HepG2 (cell line): ENCODE results near the gene OAT. TPM values are rescaled to one million over a fixed set of nuclear protein-coding genes. Genes with fewer than 3 reads are reported as not detected.

Experiments
- BRD4 ChIP-seq: sonication (generic); formaldehyde crosslinking; IDR thresholded peaks from 2 replicates; pipeline ENCODE4 v1.4.0; 2020; ENCODE audit warnings: missing genetic modification reagents
- CENPX ChIP-seq: sonication (generic); formaldehyde crosslinking; IDR thresholded peaks from 2 replicates; pipeline ENCODE4 v1.9.0; 2021; ENCODE audit warnings: mild to moderate bottlenecking, missing genetic modification reagents, moderate library complexity
- MEIS1 ChIP-seq: sonication (generic); formaldehyde crosslinking; IDR thresholded peaks from 2 replicates; pipeline ENCODE4 v1.9.0; 2021; ENCODE audit warnings: mild to moderate bottlenecking, missing genetic modification reagents, moderate library complexity, borderline replicate concordance
- NFE2L2 ChIP-seq: fragments of 150-350 bp; IDR thresholded peaks from 2 replicates; pipeline ENCODE4 v1.6.1; 2014; ENCODE audit warnings: low read length
- RNF2 ChIP-seq: fragments of 450-650 bp; conservative IDR thresholded peaks from 2 replicates; pipeline ENCODE4 v1.6.1; 2016; ENCODE audit warnings: low read depth
- SMARCE1 ChIP-seq: fragments of 450-650 bp; IDR thresholded peaks from 2 replicates; pipeline ENCODE4 v1.6.1; 2017; ENCODE audit warnings: borderline replicate concordance
- ZNF232 ChIP-seq: sonication (generic); formaldehyde crosslinking; IDR thresholded peaks from 2 replicates; pipeline ENCODE4 v1.4.0; 2020; ENCODE audit warnings: missing genetic modification reagents, borderline replicate concordance
- ZNF546 ChIP-seq: sonication (generic); formaldehyde crosslinking; conservative IDR thresholded peaks from 2 replicates; pipeline ENCODE4 v1.8.1; 2023; ENCODE audit warnings: mild to moderate bottlenecking, missing genetic modification reagents
- ZNF883 ChIP-seq: sonication (generic); formaldehyde crosslinking; IDR thresholded peaks from 2 replicates; pipeline ENCODE4 v1.5.1; 2020; ENCODE audit warnings: mild to moderate bottlenecking, missing genetic modification reagents; ENCODE audit errors: not compliant biosample characterization
- polyA plus RNA-seq, 8 experiments: library from polyadenylated mRNA; depleted of rRNA in 3 of 8; stranded (reverse) in 7 of 8; unstranded in 1 of 8; fragments of >200 nt; fragmentation: Illumina TruSeq in 4 of 8; extraction: Trizol in 4 of 8; gene quantifications; 2 replicates each; pipeline versions ENCODE4 v1.2.1 to v1.2.3, GENCODE V29; 2011 to 2016; ENCODE audit warnings: low read depth in 4 of 8, missing spikeins in 1 of 8, mixed read lengths in 1 of 8; ENCODE audit not compliant: insufficient read depth in 1 of 8
- total RNA-seq, 5 experiments: library from RNA; depleted of rRNA; stranded (reverse); fragments of >200 nt; fragmentation: Illumina TruSeq; extraction: Trizol; gene quantifications; 2 replicates each; pipeline ENCODE4 v1.2.3, GENCODE V29; 2016; ENCODE audit warnings: low read depth in 1 of 5
- TF ChIP-seq, protein P1 (sequence below): sonication (generic); formaldehyde crosslinking; IDR thresholded peaks from 2 replicates; pipeline ENCODE4 v1.4.0; 2020; ENCODE audit warnings: mild to moderate bottlenecking, missing genetic modification reagents, borderline replicate concordance
- TF ChIP-seq, protein P2 (sequence below): sonication (generic); formaldehyde crosslinking; IDR thresholded peaks from 2 replicates; pipeline ENCODE4 v1.8.0; 2022; ENCODE audit warnings: missing genetic modification reagents, mild to moderate bottlenecking, inconsistent platforms, borderline replicate concordance
- TF ChIP-seq, protein P3 (sequence below): sonication (generic); formaldehyde crosslinking; IDR thresholded peaks from 2 replicates; pipeline ENCODE4 v1.4.0; 2020; ENCODE audit warnings: mild to moderate bottlenecking, missing genetic modification reagents, borderline replicate concordance
- TF ChIP-seq, protein P4 (sequence below): sonication (generic); formaldehyde crosslinking; IDR thresholded peaks from 2 replicates; pipeline ENCODE4 v1.4.0; 2020; ENCODE audit warnings: mild to moderate bottlenecking, missing genetic modification reagents
- TF ChIP-seq, protein P5 (sequence below): sonication (generic); formaldehyde crosslinking; IDR thresholded peaks from 2 replicates; pipeline ENCODE4 v1.5.1; 2020; ENCODE audit warnings: mild to moderate bottlenecking, missing genetic modification reagents
- TF ChIP-seq, protein P6 (sequence below): sonication (generic); formaldehyde crosslinking; IDR thresholded peaks from 2 replicates; pipeline ENCODE4 v1.8.1; 2023; ENCODE audit warnings: mild to moderate bottlenecking, missing genetic modification reagents

Gene OAT
- total and polyA plus RNA-seq, 2 of the 13 experiments (the other 11 are each of a cell fraction or from before 2014, with no cell fraction given): 87.8 to 96.7 TPM

DNA sequence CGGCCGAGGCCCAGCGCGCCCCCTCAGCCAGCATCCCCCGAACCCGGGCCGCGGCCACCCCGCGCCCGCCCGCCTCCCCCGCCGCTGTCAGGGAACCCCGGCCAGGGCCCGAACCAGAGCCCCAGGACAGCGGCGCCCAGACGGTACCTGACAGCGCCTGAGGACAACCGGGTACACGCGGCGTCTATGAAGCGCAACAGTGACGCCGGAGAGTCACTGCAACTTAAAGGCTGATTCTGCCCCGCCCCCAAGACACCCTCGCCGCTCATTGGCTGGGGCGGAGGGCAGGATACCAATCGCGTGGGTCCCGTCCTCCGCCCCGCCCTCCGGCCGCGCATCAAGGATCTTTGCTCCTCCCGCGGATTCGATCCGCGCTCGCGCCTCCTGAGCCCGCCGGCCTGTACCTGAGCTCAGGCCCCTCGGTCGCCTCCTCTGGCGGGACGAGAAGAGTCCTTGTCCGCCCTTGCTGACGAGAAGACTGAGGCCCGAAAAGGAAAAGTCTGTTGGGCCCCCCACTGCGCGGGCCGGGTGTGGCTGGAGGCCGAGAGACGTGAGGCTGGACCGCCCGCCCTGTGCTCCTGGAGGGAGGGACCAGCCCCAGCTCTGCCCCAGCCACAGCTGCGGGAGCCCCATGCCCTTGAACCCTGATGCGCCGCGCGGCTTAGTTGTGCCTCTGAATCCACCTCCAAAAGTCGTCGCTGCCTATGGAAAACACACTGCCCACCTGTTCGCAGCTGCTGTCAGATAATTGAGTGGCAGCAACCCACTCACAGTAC lies at the start of gene OAT (continued):
- TF ChIP-seq, protein P1, sequence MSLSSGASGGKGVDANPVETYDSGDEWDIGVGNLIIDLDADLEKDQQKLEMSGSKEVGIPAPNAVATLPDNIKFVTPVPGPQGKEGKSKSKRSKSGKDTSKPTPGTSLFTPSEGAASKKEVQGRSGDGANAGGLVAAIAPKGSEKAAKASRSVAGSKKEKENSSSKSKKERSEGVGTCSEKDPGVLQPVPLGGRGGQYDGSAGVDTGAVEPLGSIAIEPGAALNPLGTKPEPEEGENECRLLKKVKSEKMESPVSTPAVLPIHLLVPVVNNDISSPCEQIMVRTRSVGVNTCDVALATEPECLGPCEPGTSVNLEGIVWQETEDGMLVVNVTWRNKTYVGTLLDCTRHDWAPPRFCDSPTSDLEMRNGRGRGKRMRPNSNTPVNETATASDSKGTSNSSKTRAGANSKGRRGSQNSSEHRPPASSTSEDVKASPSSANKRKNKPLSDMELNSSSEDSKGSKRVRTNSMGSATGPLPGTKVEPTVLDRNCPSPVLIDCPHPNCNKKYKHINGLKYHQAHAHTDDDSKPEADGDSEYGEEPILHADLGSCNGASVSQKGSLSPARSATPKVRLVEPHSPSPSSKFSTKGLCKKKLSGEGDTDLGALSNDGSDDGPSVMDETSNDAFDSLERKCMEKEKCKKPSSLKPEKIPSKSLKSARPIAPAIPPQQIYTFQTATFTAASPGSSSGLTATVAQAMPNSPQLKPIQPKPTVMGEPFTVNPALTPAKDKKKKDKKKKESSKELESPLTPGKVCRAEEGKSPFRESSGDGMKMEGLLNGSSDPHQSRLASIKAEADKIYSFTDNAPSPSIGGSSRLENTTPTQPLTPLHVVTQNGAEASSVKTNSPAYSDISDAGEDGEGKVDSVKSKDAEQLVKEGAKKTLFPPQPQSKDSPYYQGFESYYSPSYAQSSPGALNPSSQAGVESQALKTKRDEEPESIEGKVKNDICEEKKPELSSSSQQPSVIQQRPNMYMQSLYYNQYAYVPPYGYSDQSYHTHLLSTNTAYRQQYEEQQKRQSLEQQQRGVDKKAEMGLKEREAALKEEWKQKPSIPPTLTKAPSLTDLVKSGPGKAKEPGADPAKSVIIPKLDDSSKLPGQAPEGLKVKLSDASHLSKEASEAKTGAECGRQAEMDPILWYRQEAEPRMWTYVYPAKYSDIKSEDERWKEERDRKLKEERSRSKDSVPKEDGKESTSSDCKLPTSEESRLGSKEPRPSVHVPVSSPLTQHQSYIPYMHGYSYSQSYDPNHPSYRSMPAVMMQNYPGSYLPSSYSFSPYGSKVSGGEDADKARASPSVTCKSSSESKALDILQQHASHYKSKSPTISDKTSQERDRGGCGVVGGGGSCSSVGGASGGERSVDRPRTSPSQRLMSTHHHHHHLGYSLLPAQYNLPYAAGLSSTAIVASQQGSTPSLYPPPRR: peak; percentile 79; the same call in 1 of the 2 replicates
- TF ChIP-seq, protein P2, sequence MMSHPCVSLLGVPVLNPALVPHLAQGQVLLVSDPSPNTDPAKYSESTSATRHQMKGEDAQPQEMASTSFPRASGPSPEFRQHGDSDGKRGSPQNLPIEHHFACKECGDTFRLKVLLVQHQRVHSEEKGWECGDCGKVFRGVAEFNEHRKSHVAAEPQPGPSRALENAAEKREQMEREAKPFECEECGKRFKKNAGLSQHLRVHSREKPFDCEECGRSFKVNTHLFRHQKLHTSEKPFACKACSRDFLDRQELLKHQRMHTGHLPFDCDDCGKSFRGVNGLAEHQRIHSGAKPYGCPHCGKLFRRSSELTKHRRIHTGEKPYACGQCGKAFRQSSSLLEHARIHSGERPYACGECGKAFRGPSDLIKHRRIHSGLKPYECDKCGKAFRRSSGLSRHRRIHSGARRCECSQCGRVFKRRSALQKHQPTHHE: peak; percentile 60; the same call in 1 of the 2 replicates
- TF ChIP-seq ZNF232 (no peak; the same call in 1 of the 2 replicates), NFE2L2 (no peak), SMARCE1 (no peak), ZNF883 (CRISPR knock-in tag) (peak; percentile 59), ZNF546 (CRISPR knock-in tag) (0 out of 2 replicates have a peak, but pooled peaks have one; percentile 34), MEIS1 (CRISPR knock-in tag) (peak; percentile 59; the same call in 1 of the 2 replicates), BRD4 (CRISPR knock-in tag) (peak; percentile 40; the same call in 1 of the 2 replicates), CENPX (CRISPR knock-in tag) (no peak), RNF2 (0 out of 2 replicates have a peak, but pooled peaks have one; percentile 55)
- TF ChIP-seq, protein P3, sequence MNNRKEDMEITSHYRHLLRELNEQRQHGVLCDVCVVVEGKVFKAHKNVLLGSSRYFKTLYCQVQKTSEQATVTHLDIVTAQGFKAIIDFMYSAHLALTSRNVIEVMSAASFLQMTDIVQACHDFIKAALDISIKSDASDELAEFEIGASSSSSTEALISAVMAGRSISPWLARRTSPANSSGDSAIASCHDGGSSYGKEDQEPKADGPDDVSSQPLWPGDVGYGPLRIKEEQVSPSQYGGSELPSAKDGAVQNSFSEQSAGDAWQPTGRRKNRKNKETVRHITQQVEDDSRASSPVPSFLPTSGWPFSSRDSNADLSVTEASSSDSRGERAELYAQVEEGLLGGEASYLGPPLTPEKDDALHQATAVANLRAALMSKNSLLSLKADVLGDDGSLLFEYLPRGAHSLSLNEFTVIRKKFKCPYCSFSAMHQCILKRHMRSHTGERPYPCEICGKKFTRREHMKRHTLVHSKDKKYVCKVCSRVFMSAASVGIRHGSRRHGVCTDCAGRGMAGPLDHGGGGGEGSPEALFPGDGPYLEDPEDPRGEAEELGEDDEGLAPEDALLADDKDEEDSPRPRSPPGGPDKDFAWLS (CRISPR knock-in tag): 0 out of 2 replicates have a peak, but pooled peaks have one; percentile 43
- TF ChIP-seq, protein P4, sequence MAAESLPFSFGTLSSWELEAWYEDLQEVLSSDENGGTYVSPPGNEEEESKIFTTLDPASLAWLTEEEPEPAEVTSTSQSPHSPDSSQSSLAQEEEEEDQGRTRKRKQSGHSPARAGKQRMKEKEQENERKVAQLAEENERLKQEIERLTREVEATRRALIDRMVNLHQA (CRISPR knock-in tag): no peak
- TF ChIP-seq, protein P5, sequence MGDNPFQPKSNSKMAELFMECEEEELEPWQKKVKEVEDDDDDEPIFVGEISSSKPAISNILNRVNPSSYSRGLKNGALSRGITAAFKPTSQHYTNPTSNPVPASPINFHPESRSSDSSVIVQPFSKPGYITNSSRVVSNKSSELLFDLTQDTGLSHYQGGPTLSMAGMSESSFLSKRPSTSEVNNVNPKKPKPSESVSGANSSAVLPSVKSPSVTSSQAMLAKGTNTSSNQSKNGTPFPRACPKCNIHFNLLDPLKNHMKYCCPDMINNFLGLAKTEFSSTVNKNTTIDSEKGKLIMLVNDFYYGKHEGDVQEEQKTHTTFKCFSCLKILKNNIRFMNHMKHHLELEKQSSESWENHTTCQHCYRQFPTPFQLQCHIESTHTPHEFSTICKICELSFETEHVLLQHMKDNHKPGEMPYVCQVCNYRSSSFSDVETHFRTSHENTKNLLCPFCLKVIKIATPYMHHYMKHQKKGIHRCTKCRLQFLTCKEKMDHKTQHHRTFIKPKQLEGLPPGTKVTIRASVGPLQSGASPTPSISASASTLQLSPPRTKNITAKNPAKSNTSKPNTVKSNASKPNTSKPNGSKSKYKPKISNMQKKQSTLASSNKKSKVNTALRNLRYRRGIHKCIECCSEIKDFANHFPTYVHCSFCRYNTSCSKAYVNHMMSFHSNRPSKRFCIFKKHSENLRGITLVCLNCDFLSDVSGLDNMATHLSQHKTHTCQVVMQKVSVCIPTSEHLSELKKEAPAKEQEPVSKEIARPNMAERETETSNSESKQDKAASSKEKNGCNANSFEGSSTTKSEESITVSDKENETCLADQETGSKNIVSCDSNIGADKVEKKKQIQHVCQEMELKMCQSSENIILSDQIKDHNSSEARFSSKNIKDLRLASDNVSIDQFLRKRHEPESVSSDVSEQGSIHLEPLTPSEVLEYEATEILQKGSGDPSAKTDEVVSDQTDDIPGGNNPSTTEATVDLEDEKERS (CRISPR knock-in tag): peak; percentile 73; the same call in 1 of the 2 replicates
- TF ChIP-seq, protein P6, sequence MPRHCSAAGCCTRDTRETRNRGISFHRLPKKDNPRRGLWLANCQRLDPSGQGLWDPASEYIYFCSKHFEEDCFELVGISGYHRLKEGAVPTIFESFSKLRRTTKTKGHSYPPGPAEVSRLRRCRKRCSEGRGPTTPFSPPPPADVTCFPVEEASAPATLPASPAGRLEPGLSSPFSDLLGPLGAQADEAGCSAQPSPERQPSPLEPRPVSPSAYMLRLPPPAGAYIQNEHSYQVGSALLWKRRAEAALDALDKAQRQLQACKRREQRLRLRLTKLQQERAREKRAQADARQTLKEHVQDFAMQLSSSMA (CRISPR knock-in tag): no peak
